HG02970 (cell line): Measurements from ENCODE around the gene TMEM132A.

ENCODE experiments used
- ATAC-seq: cut with Tn5 transposase; IDR thresholded peaks from one replicate; pipeline ENCODE4 v1.9.1; 2021; ENCODE audit warnings: mild to moderate bottlenecking, moderate library complexity, moderate number of reproducible peaks; ENCODE audit not compliant: unreplicated experiment, low FRiP score

TMEM132A gene

GRCh38 chr11:60978546-60979380 is 54.5 kb downstream of the TMEM132A start:
- ATAC-seq = no peak

- no peak for ATAC-seq
Measured at GRCh38 chr11:60981515-60981914, 57.3 kb downstream of the TMEM132A start.

GRCh38 chr11:60982184-60982583 is 57.9 kb downstream of the TMEM132A start:
- no peak for ATAC-seq

- ATAC-seq = no peak
Measured at GRCh38 chr11:60984149-60984548, 59.9 kb downstream of the TMEM132A start.

GRCh38 chr11:60984636-60985035 is 60.4 kb downstream of the TMEM132A start:
- no peak for ATAC-seq

GRCh38 chr11:60985501-60985900 is 61.2 kb downstream of the TMEM132A start:
- ATAC-seq = no peak

- ATAC-seq = no peak
Measured at GRCh38 chr11:60985991-60986915, 62.0 kb downstream of the TMEM132A start.
